Activated CD8-positive, alpha-beta T cell treated with anti-CD3 and anti-CD28 coated beads for 36 hours (primary cell): ENCODE results near the gene MPPED1. TPM values are rescaled to one million over a fixed set of nuclear protein-coding genes. Genes with fewer than 3 reads are reported as not detected.

Experiments
- ATAC-seq: fragments of 200-7000 bp; cut with Tn5 transposase; one replicate; pipeline ENCODE4 v1.10.0; 2021; ENCODE audit warnings: mild to moderate bottlenecking, moderate library complexity
- CTCF ChIA-PET: fragments of 350-600 bp; sonication (Branson Sonifier 250); formaldehyde crosslinking; loops from one replicate; lab custom pipeline; 2021; ENCODE audit warnings: antibody characterized with exemption; lab: Charles Lee
- POLR2A ChIA-PET: fragments of 350-600 bp; sonication (Branson Sonifier 250); formaldehyde crosslinking; loops from one replicate; lab custom pipeline; 2021; ENCODE audit warnings: antibody characterized with exemption; lab: Charles Lee
- DNase-seq: peaks from one replicate; pipeline ENCODE4 v3.0.0-alpha.2; 2020
- H3K27ac Mint-ChIP-seq: one replicate; pipeline ENCODE4 v1.8.0; 2021; ENCODE audit warnings: mild to moderate bottlenecking, mixed read lengths
- H3K27me3 Mint-ChIP-seq: one replicate; pipeline ENCODE4 v1.8.0; 2021; ENCODE audit warnings: mixed read lengths
- H3K36me3 Mint-ChIP-seq: one replicate; pipeline ENCODE4 v1.8.0; 2021; ENCODE audit warnings: low read depth, mixed read lengths
- H3K4me1 Mint-ChIP-seq: one replicate; pipeline ENCODE4 v1.8.0; 2021; ENCODE audit warnings: low read depth, mixed read lengths
- H3K4me3 Mint-ChIP-seq: one replicate; pipeline ENCODE4 v1.8.0; 2021; ENCODE audit warnings: mild to moderate bottlenecking, moderate library complexity, mixed read lengths
- H3K9me3 Mint-ChIP-seq: one replicate; pipeline ENCODE4 v1.8.0; 2021; ENCODE audit warnings: mixed read lengths
- CTCF ChIP-seq: fragments of 200-600 bp; IDR thresholded peaks from one replicate; pipeline ENCODE4 v1.8.0; 2022; ENCODE audit warnings: antibody characterized with exemption, mild to moderate bottlenecking
- intact Hi-C: fragments of 100-400 bp; cut with micrococcal nuclease; formaldehyde crosslinking; loops from one replicate; pipeline ENCODE4 v1.10.0; 2022
- total RNA-seq, 2 experiments: library from RNA; stranded (reverse); gene quantifications; one replicate each; pipeline ENCODE4 v1.2.3, GENCODE V29; 2021

Gene MPPED1
- total RNA-seq, 2 experiments from 2014 or later = not detected

DNA sequence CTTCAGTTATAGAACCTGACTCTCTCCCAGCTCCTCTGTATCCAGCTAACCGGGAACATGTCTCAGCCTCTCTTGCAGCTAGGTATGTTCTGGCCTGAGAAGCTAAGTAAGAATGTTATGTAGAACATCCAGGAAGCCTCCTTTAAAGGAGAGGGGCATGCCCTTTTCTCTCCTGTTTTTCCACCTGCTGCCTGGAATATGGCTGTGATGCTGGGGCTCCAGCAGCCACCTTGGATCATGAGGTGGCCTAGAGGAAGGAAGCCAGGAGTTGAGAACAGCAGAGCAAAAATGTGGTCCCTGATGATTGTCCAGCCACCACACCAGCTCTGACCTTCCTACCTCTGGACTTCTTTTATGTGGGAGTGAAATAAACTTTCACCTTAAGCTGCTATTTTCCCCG is 117.6 kb downstream of the MPPED1 start:
- H3K36me3 Mint-ChIP-seq = no peaks in the 10 kb centered on the region
- ATAC-seq (no peak), DNase-seq (no peak)
- no peak for TF ChIP-seq CTCF
- H3K27me3 Mint-ChIP-seq = peaks cover 8% of the 10 kb centered on the region
- intact Hi-C loops = no loop called here
- H3K4me1 Mint-ChIP-seq = no peaks in the 10 kb centered on the region
- no peak overlapping the region for H3K4me3 Mint-ChIP-seq
- H3K9me3 Mint-ChIP-seq = no peaks in the 10 kb centered on the region
- ChIA-PET CTCF (no interaction called here), POLR2A (no interaction called here)
- no peak overlapping the region for H3K27ac Mint-ChIP-seq

DNA sequence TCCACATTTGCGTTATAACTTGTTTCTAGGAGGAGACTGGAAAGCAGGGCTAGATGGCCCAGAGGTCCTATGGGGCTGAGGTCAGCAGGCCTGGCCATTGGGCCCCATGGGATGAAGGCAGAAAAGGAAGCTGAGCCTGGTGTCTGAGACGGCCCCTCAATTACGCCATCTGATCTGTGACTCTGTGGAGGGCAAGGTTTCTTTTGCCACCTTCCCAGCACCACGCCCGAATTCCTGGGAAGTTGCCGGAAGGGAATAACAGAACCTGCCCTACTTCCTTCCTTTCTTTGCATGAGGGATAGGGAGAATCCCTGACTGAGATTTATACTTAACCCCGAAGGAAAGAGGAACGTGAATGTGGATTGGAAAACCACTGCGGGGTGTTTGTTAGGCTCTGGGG is 118.1 kb downstream of the MPPED1 start:
- intact Hi-C loops = no loop called here
- no peak for DNase-seq
- H3K4me3 Mint-ChIP-seq = no peak overlapping the region
- no peak overlapping the region for H3K27ac Mint-ChIP-seq
- no peak for ATAC-seq
- H3K27me3 Mint-ChIP-seq = peaks cover 8% of the 10 kb centered on the region
- no peaks in the 10 kb centered on the region for H3K36me3 Mint-ChIP-seq
- no peaks in the 10 kb centered on the region for H3K4me1 Mint-ChIP-seq
- TF ChIP-seq CTCF = no peak
- POLR2A ChIA-PET = no interaction called here
- no peaks in the 10 kb centered on the region for H3K9me3 Mint-ChIP-seq
- CTCF ChIA-PET = no interaction called here

DNA sequence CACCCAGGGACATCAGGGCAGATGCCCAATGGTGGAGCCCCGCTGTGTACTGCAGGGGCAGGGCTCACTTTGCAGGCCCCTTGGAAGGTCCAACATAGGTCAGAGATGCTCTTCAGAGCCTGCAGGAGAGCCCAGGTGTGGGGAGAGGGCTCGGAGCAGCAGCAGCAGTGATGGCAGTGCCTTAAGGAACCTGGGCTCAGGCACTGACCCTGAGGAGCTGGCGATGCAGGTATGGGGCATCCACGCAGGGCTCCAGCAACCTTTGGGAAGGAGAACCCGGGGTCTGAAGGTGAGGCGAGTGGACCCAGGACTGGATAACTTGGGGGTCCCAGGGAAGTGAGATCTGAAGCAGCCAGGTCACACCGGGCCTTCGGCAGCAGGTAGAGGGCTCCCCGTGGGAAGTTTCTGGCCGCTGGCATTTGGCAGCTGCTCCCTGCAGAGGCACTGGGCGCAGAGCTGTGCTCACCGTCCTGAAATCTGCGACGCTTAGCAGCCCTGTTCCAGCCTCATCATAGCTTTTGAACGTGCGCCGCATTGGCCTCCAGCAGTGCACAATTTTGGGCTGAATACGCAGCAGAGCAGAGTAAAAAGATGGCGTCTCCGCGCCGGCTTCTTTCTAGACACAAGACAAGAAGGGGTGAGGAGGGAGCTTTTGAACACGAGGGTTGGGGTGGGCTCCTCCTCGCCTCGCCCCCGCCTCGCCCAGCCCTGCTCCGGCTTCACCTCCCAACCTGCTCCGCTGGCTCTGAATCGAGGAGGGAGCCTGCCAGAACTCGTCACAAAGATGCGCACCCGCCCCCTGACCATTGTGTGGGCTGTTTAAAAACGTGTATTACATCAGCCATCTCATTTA is 118.8 kb downstream of the MPPED1 start:
- CTCF ChIA-PET = no interaction called here
- ATAC-seq (no peak), DNase-seq (no peak)
- no peak overlapping the region for H3K27ac Mint-ChIP-seq
- H3K9me3 Mint-ChIP-seq = no peaks in the 10 kb centered on the region
- POLR2A ChIA-PET = no interaction called here
- H3K4me1 Mint-ChIP-seq = no peaks in the 10 kb centered on the region
- H3K36me3 Mint-ChIP-seq = no peaks in the 10 kb centered on the region
- no peak overlapping the region for H3K4me3 Mint-ChIP-seq
- intact Hi-C loops = no loop called here
- peaks cover 10% of the 10 kb centered on the region for H3K27me3 Mint-ChIP-seq
- TF ChIP-seq CTCF = no peak

GRCh38 chr22:43531651-43532050 is 119.8 kb downstream of the MPPED1 start:
- ATAC-seq (no peak), DNase-seq (no peak)
- POLR2A ChIA-PET = no interaction called here
- no peak for TF ChIP-seq CTCF
- Mint-ChIP-seq H3K4me1 (no peaks in the 10 kb centered on the region), H3K9me3 (no peaks in the 10 kb centered on the region), H3K4me3 (no peak overlapping the region), H3K27ac (no peak overlapping the region), H3K36me3 (no peaks in the 10 kb centered on the region), H3K27me3 (peaks cover 11% of the 10 kb centered on the region)
- intact Hi-C loops = no loop called here
- CTCF ChIA-PET = no interaction called here

GRCh38 chr22:43532301-43533155 is 120.7 kb downstream of the MPPED1 start:
- no peak overlapping the region for H3K27ac Mint-ChIP-seq

More at GRCh38 chr22:43532301-43533155, 120.7 kb downstream of the MPPED1 start:
- no peak overlapping the region for H3K4me3 Mint-ChIP-seq
- no peaks in the 10 kb centered on the region for H3K4me1 Mint-ChIP-seq
- H3K9me3 Mint-ChIP-seq = no peaks in the 10 kb centered on the region
- POLR2A ChIA-PET = no interaction called here
- H3K36me3 Mint-ChIP-seq = no peaks in the 10 kb centered on the region
- peaks cover 5% of the 10 kb centered on the region for H3K27me3 Mint-ChIP-seq
- intact Hi-C loops = no loop called here
- CTCF ChIA-PET = no interaction called here
- no peak for TF ChIP-seq CTCF
- ATAC-seq = no peak
- no peak for DNase-seq
